Right ventricle myocardium superior (tissue), 1 donor: Measurements from ENCODE around the gene AP1S2. TPM values are rescaled to one million over a fixed set of nuclear protein-coding genes. Genes with fewer than 3 reads are reported as not detected.
A peak's percentile ranks its signal among the peaks of the same experiment; 100 is the strongest.
"Not testable (repeated sequence)": the region's sequence is repeated elsewhere in the genome, so short reads cannot be mapped to it uniquely, and the experiment has no call there.

Experiments used
- ATAC-seq: fragments of 200-7000 bp; cut with Tn5 transposase; one replicate; pipeline ENCODE4 v1.9.1; 2020; ENCODE audit warnings: mild to moderate bottlenecking; ENCODE audit not compliant: poor library complexity
- DNase-seq: peaks from one replicate; pipeline ENCODE4 v3.0.0-alpha.2; 2020
- intact Hi-C: fragments of 100-400 bp; cut with DNase I; formaldehyde crosslinking; loops from one replicate; pipeline ENCODE4 v1.11.2; 2022
- long read RNA-seq: library from polyadenylated mRNA; unstranded; transcript quantifications from one replicate; pipeline ENCODE4 v2.0.0, GENCODE V29; 2021
- total RNA-seq: library from RNA; stranded (reverse); fragmentation: NEBNext Ultra II Directional; extraction: Animal tissue kit (Norgen Biotek cat#: 25700); gene quantifications from one replicate; pipeline ENCODE4 v1.2.1, GENCODE V29; 2021
- donor health status: DM: no; HTN: yes; CAD: no; lungs with severe emphysema.

AP1S2 gene
- 117 TPM for total RNA-seq
- long read RNA-seq, transcript AP1S2-201 (5 exons, 2,237 nt), result major isoform, 38 of 236 reads
- long read RNA-seq, partial matches to known transcripts, result 8 of 236 reads
- long read RNA-seq, other reads (novel, unspliced or antisense), result 189 of 236 reads

DNA sequence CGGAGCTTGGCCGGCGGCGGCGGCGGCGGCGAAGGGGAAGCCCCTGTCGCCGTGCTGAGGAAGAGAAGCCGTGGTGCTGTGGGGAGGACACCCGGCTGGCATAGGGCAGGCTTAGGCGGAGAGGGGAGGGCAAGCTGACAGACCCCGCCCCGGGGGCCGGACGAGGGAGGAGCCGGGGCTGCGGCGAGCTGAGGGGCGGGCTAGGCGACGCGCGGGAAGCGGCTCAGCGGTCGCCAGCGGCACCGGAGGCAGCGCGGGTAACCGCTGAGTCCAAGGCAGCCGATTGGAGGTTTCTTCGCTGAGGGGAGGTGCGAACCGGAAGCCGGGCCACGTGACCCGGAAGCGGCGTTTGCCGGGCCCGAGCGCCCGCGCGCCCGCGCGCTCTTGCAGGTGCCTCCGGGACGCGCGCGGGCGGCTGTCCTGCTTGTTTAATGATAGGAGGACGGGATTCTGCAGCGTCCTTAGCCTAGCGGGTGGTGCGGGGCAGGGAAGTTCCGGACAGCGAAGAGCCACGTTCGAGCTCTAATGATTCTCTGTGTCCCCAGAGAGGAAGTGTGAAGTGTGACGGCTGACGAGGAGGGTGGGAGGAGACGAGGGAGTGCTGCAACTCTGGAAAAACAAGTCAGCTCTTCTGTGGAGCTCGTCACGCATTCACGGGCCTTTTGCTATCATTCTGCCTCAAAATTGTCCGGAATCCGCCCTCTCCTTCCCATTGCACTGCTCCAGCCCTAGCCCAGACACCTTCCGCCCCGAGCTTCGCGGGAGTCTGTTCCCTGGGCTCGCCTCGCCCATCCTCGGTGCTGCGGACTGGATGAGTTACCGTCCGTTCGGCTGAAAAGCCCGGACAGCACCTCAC is at the start of gene AP1S2:
AP1S2 (minus strand) TSS at position 102 of the 856 bp plus-strand sequence. CDS start 2,289 bp downstream, outside the sequence.
- DNase-seq, result peak; percentile 94
- intact Hi-C loops, result no loop called here
- ATAC-seq, result peak; percentile 98

GRCh38 chrX:15903186-15903681 is 48.6 kb upstream of the AP1S2 start:
- intact Hi-C loops, result no loop called here
- no peak for DNase-seq
- ATAC-seq, result no peak

GRCh38 chrX:15895334-15895733 is 40.7 kb upstream of the AP1S2 start:
- ATAC-seq (no peak), DNase-seq (no peak)
- intact Hi-C loops, result no loop called here

- intact Hi-C loops, result no loop called here
- DNase-seq (no peak), ATAC-seq (no peak)
Observed at GRCh38 chrX:15894724-15895123, 40.1 kb upstream of the AP1S2 start.

GRCh38 chrX:15890463-15890862 is 35.9 kb upstream of the AP1S2 start:
- intact Hi-C loops, result no loop called here
- DNase-seq (no peak), ATAC-seq (no peak)

- DNase-seq (no peak), ATAC-seq (no peak)
- intact Hi-C loops, result no loop called here
Observed at GRCh38 chrX:15888062-15888461, 33.4 kb upstream of the AP1S2 start.

- DNase-seq, result no peak
- no peak for ATAC-seq
- intact Hi-C loops, result no loop called here
Observed at GRCh38 chrX:15883540-15883863, 28.9 kb upstream of the AP1S2 start.

DNA sequence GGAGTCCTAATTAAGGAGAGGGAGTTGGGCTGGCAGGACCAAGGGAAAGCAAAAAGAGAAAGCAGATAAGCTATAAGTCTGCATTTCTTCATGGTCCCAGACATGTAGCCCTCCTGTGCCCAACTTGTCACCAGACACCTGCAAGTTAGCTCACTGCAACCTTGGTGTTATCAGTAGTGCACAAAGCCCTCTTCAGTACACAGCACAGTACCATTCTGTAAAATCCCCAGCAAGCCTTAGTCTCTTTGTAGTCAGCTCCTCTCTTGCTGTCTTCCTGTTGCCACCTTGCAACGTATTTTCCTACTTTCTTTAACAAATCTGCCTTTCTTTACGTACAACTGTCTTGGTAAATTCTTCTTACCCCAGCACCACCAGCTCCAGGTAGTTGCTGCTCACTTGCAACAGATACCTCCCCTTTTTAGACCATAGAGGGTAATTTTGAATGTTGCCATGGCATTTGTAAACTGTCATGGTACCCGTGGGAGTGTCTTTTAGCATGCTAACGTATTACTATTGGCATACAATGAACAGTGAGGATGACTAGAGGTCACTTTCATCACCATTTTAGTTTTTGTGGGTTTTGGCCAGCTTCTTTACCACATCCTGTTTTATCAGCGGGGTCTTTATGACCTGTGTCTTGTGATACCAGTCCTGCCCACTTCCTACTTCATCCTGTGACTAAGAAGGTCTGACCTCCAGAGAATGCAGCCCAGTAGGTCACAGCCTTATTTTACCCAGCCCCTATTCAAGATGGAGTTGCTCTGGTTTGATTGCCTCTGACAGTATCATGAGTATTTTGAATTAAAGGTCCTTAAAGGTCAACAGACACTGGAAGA is 28.3 kb upstream of the AP1S2 start:
- ATAC-seq, result no peak
- intact Hi-C loops, result no loop called here

DNA sequence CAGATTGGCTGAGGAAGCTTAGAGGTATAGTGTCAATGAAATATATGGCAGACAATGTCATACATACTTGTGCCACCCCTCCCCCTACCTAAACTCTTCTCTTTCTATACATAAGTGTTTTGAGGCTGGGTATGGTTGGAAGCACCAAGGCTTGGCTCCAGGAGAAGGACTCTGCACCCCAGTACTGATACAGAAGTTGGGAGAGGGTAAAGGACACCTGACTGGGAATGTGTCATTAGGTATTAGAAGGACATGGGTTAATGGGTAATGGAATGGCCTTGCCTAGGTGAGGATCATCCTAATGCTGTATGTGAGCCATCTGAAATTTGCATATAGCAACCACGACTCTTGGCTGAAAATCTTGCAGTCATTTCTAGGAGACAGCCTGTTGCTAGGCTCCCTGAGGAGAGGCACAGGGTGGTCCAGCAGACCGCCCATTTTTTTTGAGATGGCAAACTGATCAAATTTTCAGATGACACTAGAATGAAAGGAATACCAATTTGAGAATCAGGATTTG is 26.8 kb upstream of the AP1S2 start:
- intact Hi-C loops, result no loop called here
- DNase-seq (no peak), ATAC-seq (no peak)

More for the DNA sequence above, 28.3 kb upstream of the AP1S2 start:
- no peak for DNase-seq

GRCh38 chrX:15877914-15878313 is 23.3 kb upstream of the AP1S2 start:
- intact Hi-C loops, DNase-seq, ATAC-seq: not testable (repeated sequence)

- intact Hi-C loops, result no loop called here
- DNase-seq (peak; percentile 24), ATAC-seq (peak; percentile 29)
Observed at GRCh38 chrX:15877380-15877779, 22.8 kb upstream of the AP1S2 start.

GRCh38 chrX:15874672-15875071 is 20.1 kb upstream of the AP1S2 start:
- intact Hi-C loops, result no loop called here
- ATAC-seq, result no peak
- DNase-seq, result no peak

DNA sequence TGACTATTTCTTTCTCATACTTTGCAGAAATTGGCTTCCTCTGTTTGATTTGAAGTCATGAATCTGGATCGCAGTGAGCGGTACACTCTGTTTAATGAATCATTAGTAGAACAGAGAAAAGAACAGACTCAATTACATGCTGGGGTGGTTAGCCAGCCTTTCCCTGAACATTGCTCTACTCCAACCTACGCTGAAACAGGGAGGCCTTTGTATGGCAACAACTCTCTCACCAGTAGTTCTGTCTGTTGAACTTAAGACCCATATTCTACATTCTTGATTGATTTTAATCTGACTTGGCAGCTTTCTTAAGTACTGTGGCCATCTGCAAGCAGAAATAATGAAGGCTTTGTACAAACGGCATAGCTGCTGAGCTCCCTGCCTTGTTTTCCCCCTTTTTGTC is 19.0 kb upstream of the AP1S2 start:
- DNase-seq, result no peak
- intact Hi-C loops, result no loop called here
- no peak for ATAC-seq

DNA sequence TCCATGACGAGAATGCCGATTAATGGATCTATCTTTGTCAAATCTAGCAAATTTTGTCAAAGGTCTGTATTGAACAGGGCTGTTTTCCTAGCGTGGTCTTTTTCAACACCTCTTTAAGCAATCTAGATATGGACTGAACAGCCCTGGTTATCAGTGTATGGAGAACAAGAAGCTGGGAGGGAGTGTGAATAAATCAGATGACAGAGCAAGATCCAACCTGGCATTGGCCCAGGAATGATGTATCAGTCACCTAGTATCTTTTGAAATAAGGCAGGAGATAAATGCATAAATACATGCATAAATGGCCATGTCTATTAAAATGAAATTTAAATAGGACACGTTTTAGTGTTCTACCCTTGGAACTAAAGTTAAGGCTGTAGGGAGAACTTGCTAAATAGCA is 15.7 kb upstream of the AP1S2 start:
- ATAC-seq (no peak), DNase-seq (no peak)
- intact Hi-C loops, result no loop called here

DNA sequence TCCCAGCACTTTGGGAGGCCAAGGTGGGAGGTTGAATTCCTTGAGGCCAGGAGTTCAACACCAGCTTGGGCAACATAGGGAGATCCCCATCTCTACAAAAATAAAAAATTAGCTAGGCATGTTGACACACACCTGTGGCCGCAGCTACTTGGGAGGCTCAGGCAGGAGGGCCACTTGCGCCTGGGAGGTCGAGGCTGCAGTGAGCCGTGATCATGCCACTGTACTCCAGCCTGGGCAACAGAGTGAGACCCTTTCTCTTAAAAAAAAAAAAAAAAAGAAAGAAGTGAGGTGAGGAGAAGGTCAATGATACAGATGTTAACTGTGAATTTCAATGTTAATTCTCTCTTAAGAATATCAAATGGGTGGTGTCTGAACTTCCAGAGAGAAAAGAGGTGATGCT is 15.1 kb upstream of the AP1S2 start:
- DNase-seq (no peak), ATAC-seq (no peak)
- intact Hi-C loops, result no loop called here

- intact Hi-C loops, result no loop called here
- DNase-seq (no peak), ATAC-seq (no peak)
Observed at GRCh38 chrX:15866147-15866546, 11.5 kb upstream of the AP1S2 start.

DNA sequence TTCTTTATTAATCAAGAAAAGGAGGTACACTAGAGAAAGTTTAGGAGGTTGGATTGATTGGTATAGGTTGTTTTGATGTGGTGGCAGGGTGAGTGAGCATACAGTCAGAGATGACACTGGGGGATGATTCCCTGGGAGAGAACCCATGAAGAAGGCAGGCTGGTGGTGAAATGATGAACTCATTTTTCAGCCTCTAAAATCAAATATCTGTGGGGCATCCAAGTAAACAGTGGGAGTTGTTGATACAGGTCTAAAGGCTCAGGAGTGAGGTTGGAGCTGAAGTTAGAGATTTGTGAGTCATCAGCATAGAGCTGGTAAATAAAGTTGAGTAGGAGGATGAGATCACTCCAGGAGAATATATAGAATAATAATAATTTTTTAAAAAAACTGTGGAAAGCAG is 10.0 kb upstream of the AP1S2 start:
- DNase-seq (no peak), ATAC-seq (no peak)
- intact Hi-C loops, result no loop called here

DNA sequence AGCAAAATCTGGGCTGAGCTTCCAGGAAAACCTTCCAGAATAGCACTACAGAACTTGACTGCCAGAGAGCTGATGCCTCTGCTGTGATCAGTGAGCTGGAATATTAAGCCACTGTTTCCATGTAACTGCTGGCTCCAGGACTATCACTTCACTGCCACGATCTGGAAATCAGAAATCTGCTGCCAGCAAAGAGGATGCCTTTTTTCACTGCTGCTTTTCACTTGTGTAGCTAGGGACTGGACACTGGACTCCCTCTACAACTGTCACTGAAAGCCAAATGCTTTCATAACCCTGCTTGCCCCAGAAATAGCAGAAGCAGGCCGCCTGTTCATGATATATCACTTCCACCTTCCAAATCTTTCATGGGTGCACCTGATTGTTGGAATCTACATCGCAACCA is 9.4 kb upstream of the AP1S2 start:
- DNase-seq (no peak), ATAC-seq (peak; percentile 52)
- intact Hi-C loops, result no loop called here

DNA sequence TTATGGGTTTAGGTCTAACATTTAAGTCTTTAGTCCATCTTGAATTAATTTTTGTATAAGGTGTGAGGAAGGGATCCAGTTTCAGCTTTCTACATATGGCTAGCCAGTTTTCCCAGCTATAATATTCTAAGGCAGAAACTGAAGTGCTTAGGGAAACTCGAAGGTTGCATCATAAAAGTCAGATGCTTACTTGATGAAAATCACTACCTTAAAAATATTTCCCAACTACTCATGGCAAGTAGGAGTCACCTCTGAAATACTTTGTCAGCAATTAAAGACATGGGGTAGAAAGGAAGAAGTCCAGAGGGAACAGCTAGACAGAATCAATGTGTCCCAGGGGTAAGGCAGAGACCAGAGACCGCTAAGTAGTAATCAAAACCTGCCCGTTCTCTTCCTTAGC is 6.3 kb upstream of the AP1S2 start:
- no peak for DNase-seq
- ATAC-seq, result no peak
- intact Hi-C loops, result no loop called here
